Activated CD8-positive, alpha-beta memory T cell treated with anti-CD3 and anti-CD28 coated beads for 48 hours (primary cell): Measurements from ENCODE around the gene NLRP2B.
"Not testable (repeated sequence)": the region's sequence is repeated elsewhere in the genome, so short reads cannot be mapped to it uniquely, and the experiment has no call there.

Source experiments
- DNase-seq, 3 experiments: peaks; one replicate each; pipeline ENCODE4 v3.0.0-alpha.2; 2020; ENCODE audit warnings: low read depth in 2 of 3, low spot score in 2 of 3

Gene NLRP2B

GRCh38 chrX:57680160-57680559 is at the start of gene NLRP2B:
Gene NLRP2B, minus strand, starts transcription at chrX:57680260.
- no peak for DNase-seq

- not testable (repeated sequence) for DNase-seq
These were observed 45.9 kb upstream of the NLRP2B start for GRCh38 chrX:57725995-57726394.

- no peak for DNase-seq
These were observed 1.3 kb upstream of the NLRP2B start for GRCh38 chrX:57681341-57681740.

- DNase-seq: no peak
These were observed 1.2 kb downstream of the NLRP2B start for GRCh38 chrX:57678686-57679428.

DNA sequence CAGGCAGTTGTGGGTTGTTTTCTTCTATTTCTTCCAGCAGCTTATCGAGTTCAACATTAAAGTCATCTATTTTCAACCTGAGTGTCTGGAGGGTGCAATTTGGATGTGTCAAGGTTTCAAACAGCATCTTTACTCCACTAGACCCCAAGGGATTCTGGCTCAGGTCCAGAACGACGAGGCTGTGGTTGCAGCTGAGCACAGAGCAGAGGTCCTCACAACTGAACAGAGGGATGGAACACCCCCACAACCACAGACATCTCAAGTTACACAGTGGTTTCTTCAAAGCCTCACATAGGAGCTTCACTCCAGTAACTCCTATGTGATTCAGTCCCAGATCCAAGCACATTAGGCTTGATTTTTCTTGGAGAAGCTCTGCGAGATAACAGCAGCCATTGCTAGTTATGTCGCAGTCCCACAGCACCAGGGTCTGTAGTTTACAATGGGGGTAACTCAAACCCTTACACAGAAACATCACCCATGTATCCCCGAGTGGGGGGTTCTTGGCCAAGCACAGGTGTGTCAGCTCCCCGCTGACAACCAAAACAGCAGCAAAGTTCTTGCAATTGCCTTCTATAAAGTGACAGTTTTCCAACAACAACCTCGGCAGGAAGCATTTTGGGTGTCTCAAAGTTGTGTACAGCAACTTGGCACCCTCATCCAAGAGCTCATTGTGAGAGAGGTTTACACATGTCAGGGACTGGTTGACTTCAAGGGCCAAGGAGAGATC is 2.8 kb downstream of the NLRP2B start:
- no peak for DNase-seq

GRCh38 chrX:57675320-57675719 is 4.7 kb downstream of the NLRP2B start:
- no peak for DNase-seq

DNA sequence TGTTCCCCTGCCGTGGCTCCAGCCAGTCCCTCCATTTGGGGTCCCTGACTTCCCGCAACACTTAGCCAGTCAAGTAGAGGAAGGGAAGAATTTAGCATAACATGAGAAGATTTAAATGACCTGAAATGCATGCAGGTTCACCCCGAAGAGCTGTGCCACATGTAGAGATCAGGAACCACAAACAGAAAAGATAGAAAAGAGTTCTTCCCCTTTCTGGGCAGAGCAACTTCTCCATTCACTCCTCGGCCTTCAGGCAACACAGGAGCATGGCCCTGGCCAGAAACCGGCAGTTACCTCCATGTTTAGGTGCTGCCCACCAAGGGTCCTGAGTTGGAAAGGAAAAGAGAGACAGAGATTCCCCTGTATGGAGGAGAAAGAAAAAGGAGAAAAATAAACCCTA is 5.2 kb downstream of the NLRP2B start:
- DNase-seq: no peak

- no peak for DNase-seq
These were observed 10.1 kb downstream of the NLRP2B start for GRCh38 chrX:57669961-57670360.

DNA sequence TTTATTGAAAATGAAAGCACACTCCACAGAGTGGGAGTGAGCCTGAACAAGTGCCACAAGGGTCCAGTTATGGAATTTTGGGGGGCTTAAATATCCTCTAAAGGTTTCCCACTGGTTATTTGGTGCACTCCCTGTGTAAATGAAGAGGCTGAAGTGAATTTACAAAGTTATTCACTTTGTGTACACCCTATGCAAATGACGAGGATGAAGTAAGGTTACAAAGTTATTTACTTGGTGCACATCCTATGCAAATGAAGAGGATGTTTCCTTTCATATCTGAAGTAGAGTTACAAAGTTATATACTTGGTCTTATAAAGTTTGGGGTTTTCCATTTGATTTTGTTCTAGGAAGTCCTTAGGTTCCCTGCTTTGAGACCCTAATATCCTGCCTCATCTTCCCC is 13.1 kb downstream of the NLRP2B start:
- DNase-seq: no peak

DNA sequence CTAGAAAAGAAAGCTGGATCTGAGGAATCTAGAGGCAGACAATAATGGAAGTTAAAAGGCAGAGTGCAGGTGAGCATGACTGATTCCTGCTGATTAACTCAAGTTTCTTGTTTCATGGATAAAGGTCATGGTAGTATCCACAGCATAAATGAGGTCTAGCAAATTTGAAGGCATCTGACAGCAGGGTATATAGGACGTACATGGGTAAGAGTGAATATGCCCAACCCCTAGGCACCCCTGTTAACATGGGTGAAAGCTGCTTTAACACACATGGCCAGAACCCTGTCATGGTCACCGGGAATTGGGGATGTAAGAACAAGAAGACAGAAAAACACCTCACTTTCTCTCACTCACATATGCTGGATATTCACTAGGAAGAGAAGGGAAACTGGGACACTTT is 25.0 kb downstream of the NLRP2B start:
- DNase-seq: no peak

- no peak for DNase-seq
These were observed 27.4 kb downstream of the NLRP2B start for GRCh38 chrX:57652705-57653104.

GRCh38 chrX:57651169-57651919 is 28.7 kb downstream of the NLRP2B start:
- no peak for DNase-seq

DNA sequence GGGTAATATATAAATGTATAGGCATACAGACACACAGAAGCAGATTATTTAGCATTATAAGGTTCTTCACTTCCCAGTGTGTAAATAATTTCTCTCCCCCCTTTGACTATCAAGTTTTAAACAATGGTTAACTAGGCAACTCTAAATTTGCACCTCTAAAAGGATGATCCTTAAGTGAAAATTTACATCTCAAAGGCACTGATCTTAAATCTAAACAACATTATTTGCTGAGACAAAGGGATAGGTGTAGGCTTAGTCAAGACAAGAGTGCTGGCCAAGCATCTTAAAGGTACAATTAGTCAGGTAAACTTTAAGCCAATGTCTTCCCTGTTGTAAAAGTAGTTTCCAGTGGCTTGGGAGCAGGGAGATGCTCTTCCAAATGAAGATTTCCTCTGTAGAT is 33.0 kb downstream of the NLRP2B start:
- DNase-seq: no peak

DNA sequence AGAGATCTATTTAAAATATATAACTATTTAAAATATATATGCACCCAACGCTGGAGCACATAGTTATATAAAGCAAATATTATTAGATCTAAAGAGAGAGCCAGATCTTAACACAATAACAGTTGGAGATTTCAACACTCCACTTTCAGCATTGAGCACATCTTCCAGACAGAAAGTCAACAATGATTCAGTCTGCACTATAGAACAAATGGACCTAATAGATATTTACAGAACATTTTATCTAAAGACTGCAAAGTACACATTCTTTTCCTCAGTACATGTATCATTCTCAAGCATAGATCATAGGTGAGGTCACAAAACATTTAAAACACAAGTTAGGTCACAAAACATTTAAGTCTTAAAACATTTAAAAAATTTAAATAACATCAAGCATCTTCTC is 36.4 kb downstream of the NLRP2B start:
- no peak for DNase-seq

DNA sequence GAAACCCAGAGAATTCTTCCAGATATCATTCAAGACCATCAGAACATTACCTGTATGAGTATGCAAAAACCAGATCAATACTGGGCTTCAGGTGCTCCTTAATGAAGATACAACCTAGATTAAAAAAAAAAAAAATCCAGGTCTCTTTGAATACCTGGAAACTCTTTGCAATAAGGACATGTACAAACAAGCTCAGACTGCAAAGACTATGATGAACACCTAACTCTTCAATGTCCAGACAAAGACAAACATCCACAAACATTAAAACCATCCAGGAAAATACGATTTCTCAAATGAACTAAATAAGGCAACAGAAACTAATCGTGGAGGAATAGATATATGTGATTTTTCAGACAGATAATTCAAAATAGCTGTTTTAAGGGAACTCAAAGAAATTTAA is 38.7 kb downstream of the NLRP2B start:
- no peak for DNase-seq

DNA sequence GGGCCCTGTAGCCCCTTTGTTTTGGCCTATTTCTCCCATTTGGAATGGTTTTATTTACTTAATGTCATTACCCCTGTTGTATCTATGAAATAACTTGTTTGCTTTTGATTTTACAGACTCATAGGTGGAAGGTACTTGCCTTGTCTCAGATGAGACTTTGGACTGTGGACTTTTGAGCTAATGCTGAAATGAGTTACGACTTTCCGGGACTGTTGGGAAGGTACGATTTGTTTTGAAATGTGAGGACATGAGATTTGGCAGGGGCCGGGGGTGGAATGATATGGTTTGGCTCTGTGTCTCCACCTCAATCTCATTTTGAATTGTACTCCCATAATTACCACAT is 39.4 kb downstream of the NLRP2B start:
- no peak for DNase-seq

- not testable (repeated sequence) for DNase-seq
These were observed 50.6 kb downstream of the NLRP2B start for GRCh38 chrX:57629438-57629837.
